HG02943 (cell line): ENCODE data around the gene LGALS3BP.

Source experiments
- ATAC-seq: cut with Tn5 transposase; IDR thresholded peaks from one replicate; pipeline ENCODE4 v1.9.1; 2021; ENCODE audit warnings: mild to moderate bottlenecking, low read depth, moderate library complexity; ENCODE audit not compliant: unreplicated experiment

The LGALS3BP gene

GRCh38 chr17:78986048-78986648 lies 6.4 kb upstream of the LGALS3BP start:
- ATAC-seq: no peak

- ATAC-seq: no peak
Observed at GRCh38 chr17:78985395-78985794, 5.7 kb upstream of the LGALS3BP start.

- no peak for ATAC-seq
Observed at GRCh38 chr17:78981010-78981888, 1.5 kb upstream of the LGALS3BP start.

GRCh38 chr17:78980624-78980972 lies 875 bp upstream of the LGALS3BP start:
- no peak for ATAC-seq

GRCh38 chr17:78977997-78978973 lies 1.4 kb downstream of the LGALS3BP start:
- ATAC-seq: no peak

- ATAC-seq: no peak
Observed at GRCh38 chr17:78977681-78977943, 2.1 kb downstream of the LGALS3BP start.

GRCh38 chr17:78976907-78977680 lies 2.6 kb downstream of the LGALS3BP start:
- no peak for ATAC-seq

- ATAC-seq: no peak
Observed at GRCh38 chr17:78974635-78975591, 4.8 kb downstream of the LGALS3BP start.

GRCh38 chr17:78973792-78974520 lies 5.8 kb downstream of the LGALS3BP start:
- no peak for ATAC-seq

GRCh38 chr17:78973196-78973595 lies 6.5 kb downstream of the LGALS3BP start:
- ATAC-seq: no peak

GRCh38 chr17:78972507-78973105 lies 7.1 kb downstream of the LGALS3BP start:
- ATAC-seq: no peak

GRCh38 chr17:78971756-78972506 lies 7.8 kb downstream of the LGALS3BP start:
- no peak for ATAC-seq

- ATAC-seq: no peak
Observed at GRCh38 chr17:78970834-78971755, 8.6 kb downstream of the LGALS3BP start.

GRCh38 chr17:78969865-78970264 lies 9.9 kb downstream of the LGALS3BP start:
- ATAC-seq: no peak

- ATAC-seq: no peak
Observed at GRCh38 chr17:78967782-78968362, 11.9 kb downstream of the LGALS3BP start.

GRCh38 chr17:78966910-78967600 lies 12.7 kb downstream of the LGALS3BP start:
- ATAC-seq: no peak
